Measurements from ENCODE around the gene LRRC32.

LRRC32 gene

GRCh38 chr11:76666830-76667229, 3.7 kb downstream of the LRRC32 start:
- no peak overlapping the region for H3K4me3 ChIP-seq (ENCODE audit: low read depth, low read length)
- no peak for TF ChIP-seq CTCF (conservative IDR thresholded peaks at IDR 0.05; ENCODE audit: low read depth, low read length)
- DNase-seq (ENCODE audit: low read depth), result no peak

GRCh38 chr11:76666408-76666807, 4.1 kb downstream of the LRRC32 start:
- DNase-seq (ENCODE audit: low read depth), result peak; percentile 56
- no peak for TF ChIP-seq CTCF (conservative IDR thresholded peaks at IDR 0.05; ENCODE audit: low read depth, low read length)
- H3K4me3 ChIP-seq (ENCODE audit: low read depth, low read length), result no peak overlapping the region

GRCh38 chr11:76665921-76666351, 4.6 kb downstream of the LRRC32 start:
- TF ChIP-seq CTCF (conservative IDR thresholded peaks at IDR 0.05; ENCODE audit: low read depth, low read length), result no peak
- no peak overlapping the region for H3K4me3 ChIP-seq (ENCODE audit: low read depth, low read length)
- DNase-seq (ENCODE audit: low read depth), result no peak

- no peak for TF ChIP-seq CTCF (conservative IDR thresholded peaks at IDR 0.05; ENCODE audit: low read depth, low read length)
- DNase-seq (ENCODE audit: low read depth), result no peak
- H3K4me3 ChIP-seq (ENCODE audit: low read depth, low read length), result no peak overlapping the region
Observed at GRCh38 chr11:76665172-76665571, 5.4 kb downstream of the LRRC32 start.

- TF ChIP-seq CTCF (conservative IDR thresholded peaks at IDR 0.05; ENCODE audit: low read depth, low read length), result no peak
- H3K4me3 ChIP-seq (ENCODE audit: low read depth, low read length), result no peak overlapping the region
- no peak for DNase-seq (ENCODE audit: low read depth)
Observed at GRCh38 chr11:76664578-76665061, 5.9 kb downstream of the LRRC32 start.

- TF ChIP-seq CTCF (conservative IDR thresholded peaks at IDR 0.05; ENCODE audit: low read depth, low read length), result no peak
- no peak for DNase-seq (ENCODE audit: low read depth)
- no peak overlapping the region for H3K4me3 ChIP-seq (ENCODE audit: low read depth, low read length)
Observed at GRCh38 chr11:76663912-76664440, 6.6 kb downstream of the LRRC32 start.

- no peak for DNase-seq (ENCODE audit: low read depth)
- H3K4me3 ChIP-seq (ENCODE audit: low read depth, low read length), result no peak overlapping the region
- no peak for TF ChIP-seq CTCF (conservative IDR thresholded peaks at IDR 0.05; ENCODE audit: low read depth, low read length)
Observed at GRCh38 chr11:76663486-76663810, 7.1 kb downstream of the LRRC32 start.
